HG02678 (cell line): ENCODE measurements around the gene SLC5A3.
A peak's percentile ranks its signal among the peaks of the same experiment; 100 is the strongest.

Source experiments
- ATAC-seq: cut with Tn5 transposase; IDR thresholded peaks from one replicate; pipeline ENCODE4 v1.9.1; 2021; ENCODE audit warnings: mild to moderate bottlenecking, moderate library complexity; ENCODE audit not compliant: unreplicated experiment

The SLC5A3 gene

GRCh38 chr21:34073032-34073748, at the start of gene SLC5A3, which contains the start of gene MRPS6:
TSS of gene SLC5A3 (plus strand) at chr21:34073578. CDS start at chr21:34095199, 21,621 bp downstream.
TSS of gene MRPS6 (plus strand) at chr21:34073578. CDS start at chr21:34073701, 123 bp downstream.
- ATAC-seq = peak; percentile 76

DNA sequence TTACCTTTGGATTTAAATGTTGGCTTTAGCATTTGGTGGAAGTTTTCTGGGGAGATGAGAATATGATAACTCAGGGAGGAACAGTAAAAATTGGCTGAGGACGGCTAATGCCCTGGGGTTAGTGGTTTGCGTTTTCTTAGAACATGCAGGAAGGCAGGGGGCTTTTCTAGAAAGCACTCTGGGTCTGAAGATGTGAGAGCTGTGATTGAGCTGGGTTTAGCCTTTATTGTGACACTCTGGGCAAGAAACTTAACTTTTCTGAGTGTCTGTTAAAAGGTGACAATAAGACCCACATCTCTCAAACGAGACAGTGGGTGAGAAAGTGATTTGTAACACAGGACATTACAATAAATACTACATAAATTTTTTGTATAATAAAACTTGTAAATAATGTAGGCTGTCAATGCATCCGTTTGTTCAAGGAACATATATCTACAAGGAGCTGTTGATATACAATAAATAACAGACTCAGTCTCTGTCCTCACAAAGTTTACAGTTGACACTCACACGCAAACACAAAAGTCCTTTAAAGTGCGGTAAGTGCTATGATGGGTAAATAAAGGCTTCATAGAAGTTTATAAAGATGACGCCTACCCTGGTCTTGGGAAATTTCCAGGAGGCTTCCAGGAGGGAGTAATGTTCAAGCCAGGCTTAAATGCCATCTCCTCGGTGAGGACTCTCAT, 49.5 kb upstream of the SLC5A3 start:
- no peak for ATAC-seq

DNA sequence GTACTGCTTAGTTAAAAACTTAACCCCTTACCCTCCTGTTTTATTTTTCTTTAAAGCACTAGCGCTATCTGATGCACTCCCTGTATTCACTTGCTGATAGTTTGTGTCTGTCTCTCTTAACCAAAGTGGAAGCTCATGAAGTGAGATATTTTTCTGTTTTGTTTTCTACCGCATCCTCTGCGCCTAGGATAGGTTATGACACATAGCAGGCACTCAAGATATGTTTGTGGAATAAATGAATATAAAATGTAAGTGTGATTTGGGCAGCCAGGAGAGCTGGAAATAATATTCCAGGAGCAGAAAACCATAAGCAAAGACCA, 49.0 kb upstream of the SLC5A3 start:
- no peak for ATAC-seq

GRCh38 chr21:34027721-34028461, 45.5 kb upstream of the SLC5A3 start:
- no peak for ATAC-seq

DNA sequence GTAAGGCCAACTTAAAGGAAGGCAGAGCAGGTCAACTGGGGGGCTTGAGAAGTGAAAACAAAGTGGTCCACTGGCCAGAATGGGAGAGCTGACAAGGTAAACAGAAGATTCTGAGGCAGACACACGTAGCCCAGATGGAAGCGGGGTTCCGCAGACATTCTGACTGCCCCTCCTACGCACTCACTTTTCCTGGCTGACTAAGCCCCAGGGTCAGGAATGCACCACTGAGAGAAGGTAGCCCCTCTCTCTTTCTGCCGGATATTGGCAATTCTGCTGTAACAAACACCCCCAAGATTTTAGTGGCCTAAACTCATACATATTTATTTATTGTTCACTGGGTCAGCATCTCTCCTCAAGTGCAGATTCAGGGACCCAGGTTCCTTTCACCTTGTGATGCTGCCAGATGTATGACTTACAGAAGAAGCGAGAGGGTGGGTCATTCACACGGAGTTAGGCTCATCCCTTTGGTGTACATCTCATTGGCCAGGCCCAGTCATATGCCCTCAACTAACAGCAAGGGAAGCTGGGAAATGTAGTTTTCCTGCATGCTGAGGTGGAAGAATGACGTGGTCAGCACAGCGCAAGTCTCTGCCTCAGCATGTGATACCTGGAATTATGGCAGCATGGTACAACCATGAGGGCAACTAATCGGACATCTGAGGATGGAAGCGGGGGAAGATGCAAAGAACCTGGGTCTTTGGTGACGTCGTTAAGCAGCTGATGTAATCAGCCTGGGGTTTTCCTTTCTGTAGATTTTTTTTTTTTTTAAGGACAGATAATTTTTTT, 43.4 kb upstream of the SLC5A3 start:
- ATAC-seq = peak; percentile 87

- ATAC-seq = peak; percentile 49
Observed at GRCh38 chr21:34031835-34032370, 41.5 kb upstream of the SLC5A3 start.

- ATAC-seq = no peak
Observed at GRCh38 chr21:34034369-34035014, 38.9 kb upstream of the SLC5A3 start.

DNA sequence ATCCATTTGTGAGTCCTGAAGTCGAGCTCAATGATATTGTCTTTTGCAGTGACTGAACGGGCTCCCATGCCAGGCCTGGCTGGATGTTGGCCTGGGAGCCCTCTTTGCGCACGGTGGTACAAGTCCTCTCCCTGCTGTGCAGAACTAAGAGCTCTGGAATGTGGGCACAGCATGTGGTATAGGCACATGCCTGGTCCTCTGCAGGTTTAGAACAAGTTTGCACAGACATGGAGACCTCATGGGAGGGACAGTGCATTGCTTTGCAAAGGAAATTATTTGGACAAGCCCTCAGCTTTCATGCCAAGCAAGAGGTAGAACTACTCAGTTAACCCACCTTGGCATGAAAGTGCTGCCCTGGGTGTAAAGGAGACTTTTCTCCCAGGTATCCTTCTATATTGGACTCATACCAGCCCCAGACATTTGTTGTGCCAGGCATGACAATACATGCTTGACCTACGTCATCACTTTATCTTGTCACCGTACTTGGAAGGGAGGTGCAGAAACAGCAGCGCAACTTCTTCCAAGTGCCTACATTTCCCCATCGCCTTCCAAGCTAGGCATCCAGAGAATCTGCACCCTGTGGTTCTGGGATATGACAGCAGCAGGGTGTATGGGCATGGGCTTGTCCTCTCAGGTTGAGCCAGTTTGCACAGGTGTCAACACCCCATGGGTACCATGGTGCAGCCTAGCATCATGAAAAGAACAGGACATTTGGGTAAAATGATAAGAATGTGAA, 37.6 kb upstream of the SLC5A3 start:
- ATAC-seq = no peak

DNA sequence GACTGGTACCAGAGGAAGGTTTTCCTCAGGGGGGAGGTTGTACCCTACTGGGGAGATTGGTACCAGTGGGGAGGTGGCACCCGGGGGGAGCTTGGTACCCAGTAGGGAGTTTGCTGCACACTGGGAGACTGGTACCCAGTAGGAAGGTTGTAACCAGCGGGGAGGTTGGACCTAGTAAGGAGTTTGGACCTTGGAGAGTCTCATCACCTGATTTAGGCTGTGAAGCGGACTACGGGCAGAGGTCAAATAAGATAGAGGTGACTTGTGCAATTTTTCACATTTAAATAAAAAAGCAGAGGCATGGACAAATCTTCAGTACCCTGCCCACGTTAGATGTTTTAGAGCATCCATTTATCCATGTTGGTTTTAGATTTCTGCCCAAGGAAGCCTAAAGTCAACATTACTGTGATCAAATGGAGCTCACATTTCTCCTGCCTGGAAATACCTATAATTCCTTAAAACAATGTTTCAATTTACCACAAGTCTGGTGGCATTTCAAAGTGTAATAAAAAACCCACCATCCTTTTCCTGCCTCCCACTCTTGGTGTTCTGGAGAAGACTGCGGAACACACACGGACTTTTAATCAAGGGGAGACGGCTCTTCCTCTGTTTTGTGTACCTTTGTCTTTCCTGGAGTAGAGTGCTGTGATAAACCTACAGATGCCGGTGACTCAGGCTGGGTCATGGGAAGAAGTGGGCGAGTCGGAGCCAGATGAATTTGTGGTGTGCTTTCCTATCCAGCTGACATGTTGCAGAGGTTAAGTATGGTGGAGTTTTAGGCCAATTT, 36.2 kb upstream of the SLC5A3 start:
- ATAC-seq = no peak

DNA sequence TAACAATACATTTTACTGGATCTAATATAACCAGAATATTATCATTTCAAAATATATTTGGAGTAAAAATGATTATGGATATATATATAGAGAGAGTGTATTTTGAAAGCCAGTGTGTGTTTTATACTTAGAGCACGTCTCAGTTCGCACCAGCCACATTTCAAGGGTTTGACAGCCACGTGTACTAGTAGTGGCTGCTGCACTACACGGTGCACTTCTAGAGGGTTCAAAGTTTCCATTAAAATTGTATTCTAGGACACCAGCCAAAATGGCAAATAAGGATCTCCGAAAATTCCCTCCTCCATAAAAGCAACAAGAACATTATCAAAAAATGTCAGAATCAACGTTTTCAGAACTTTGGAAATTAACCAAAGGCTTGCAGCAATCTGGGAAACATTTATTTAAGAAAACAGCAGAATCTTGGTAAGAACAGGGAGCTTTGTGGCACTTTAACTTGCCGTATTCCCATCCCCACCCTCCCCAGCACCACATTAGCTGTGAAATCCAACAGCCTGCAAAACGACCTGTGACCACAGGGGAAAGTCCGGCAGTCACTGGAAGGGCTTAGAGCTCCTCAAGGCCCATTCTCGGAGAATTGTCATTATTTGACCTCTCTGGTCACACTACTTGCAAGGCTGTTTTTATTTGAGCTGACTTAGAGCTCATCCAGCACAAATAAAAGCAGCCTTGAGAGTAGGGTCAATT, 33.5 kb upstream of the SLC5A3 start:
- no peak for ATAC-seq

DNA sequence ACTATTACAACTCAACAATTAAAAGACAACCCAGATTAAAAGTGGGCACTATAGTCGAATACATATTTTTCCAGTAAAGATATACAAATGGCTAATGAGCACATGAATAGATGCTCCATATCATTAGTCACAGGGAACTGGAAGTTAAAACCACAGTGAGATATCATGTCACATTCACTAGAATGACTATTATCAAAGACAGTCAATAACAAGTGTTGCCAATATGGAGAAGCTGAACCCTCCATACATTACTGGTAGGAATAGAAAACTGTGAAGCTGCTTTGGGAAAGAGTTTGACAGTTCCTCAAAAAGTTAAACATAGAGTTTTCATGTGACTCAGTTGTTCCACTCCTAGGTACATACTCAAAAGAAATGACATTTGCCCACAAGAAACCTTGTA, 30.6 kb upstream of the SLC5A3 start:
- ATAC-seq = no peak

GRCh38 chr21:34043333-34043732, 30.0 kb upstream of the SLC5A3 start:
- ATAC-seq = no peak

DNA sequence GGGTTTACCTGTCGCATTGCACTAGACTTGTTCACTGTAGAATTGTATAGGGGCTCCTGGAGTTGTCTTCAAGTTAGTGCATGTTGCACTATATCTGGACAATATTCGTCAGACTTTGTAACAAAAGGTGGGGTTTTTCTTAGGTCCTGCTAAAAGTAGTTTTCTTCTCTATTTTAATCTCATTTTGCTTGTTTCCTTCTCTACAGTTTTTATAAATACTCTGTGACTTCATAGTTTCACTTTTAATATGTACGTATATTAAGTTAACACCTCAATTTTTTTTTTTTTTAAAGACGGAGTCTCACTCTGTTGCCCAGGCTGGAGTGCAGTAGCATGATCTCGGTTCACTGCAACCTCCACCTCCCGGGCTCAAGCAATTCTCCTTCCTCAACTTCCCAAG, 26.5 kb upstream of the SLC5A3 start:
- no peak for ATAC-seq

DNA sequence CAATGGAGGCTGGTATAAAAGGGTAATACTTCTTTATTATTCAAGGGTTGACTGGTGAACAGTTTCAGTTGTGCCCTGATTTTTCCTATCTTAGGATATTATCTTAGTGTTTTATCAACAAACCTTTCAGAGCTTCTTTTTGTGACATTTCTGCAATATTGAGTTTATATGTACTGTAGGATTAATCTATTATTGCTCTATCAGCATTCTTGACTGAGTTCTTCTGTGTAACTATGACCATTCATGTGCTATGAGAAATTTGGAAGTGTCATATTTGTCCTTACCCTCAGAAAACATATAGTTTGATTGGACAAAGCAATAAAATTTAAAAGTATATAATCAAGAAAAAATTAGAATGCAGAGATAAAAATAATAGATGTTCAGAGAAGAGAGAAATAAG, 25.5 kb upstream of the SLC5A3 start:
- ATAC-seq = no peak

DNA sequence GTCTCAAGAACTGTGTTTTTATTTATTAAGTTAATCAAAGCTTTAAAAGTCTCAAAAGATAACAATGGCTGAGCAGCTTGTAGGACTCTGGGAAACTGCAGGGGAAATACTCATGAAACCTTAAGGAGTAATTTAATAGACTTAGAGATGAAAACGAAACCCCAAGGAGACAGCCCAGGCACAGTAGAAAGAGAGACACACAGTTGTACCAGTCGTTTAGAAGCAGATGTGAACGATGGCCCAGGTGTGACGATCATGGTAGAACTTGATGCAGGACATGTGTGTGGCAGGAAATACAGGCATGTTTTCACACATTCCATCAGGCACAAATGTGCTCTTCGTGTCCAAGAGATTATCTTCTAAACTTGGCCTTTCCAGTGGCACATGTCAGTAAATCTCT, 21.2 kb upstream of the SLC5A3 start:
- ATAC-seq = no peak

GRCh38 chr21:34054259-34054658, 19.1 kb upstream of the SLC5A3 start:
- ATAC-seq = no peak

GRCh38 chr21:34055615-34056014, 17.8 kb upstream of the SLC5A3 start:
- no peak for ATAC-seq

- no peak for ATAC-seq
Observed at GRCh38 chr21:34061983-34062382, 11.4 kb upstream of the SLC5A3 start.
